ENCODE results near the gene TGFA. TPM values are rescaled to one million over a fixed set of nuclear protein-coding genes. Genes with fewer than 3 reads are reported as not detected.

The TGFA gene
- total and polyA plus RNA-seq, 2 experiments from 2014 or later = 9.2 to 17.3 TPM

DNA sequence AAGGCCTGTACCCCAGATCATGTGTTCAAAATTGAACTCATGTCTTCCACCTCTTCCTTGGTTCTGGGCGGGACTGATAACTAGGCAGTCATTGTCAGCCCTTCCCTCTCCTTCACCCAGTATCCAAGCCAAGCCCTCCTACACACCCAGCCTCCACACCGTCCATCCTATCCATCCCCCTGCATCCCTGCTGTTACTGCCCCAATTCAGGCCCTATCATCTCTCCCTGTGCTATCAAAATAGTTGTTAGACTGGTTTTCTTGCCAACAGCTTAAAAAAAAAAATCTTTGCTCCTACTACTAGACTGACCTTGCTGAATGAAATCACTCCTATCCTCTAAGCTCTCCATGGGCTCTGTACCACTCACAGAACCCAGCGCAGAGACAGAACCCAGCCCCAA, 32.8 kb downstream of the TGFA start:
- Histone ChIP-seq H3K9ac (no peak overlapping the region), H3K27me3 (replicated peaks; ENCODE audit: insufficient read depth) (no peaks in the 10 kb centered on the region), H3K4me1 (ENCODE audit: insufficient read depth) (peaks cover 33% of the 10 kb centered on the region), H3F3A (ENCODE audit: insufficient read depth) (peaks cover 23% of the 10 kb centered on the region; the same call in 1 of the 2 replicates), H2AFZ (no peak overlapping the region), H3K9me2 (ENCODE audit: insufficient read depth) (no peaks in the 10 kb centered on the region), H3K4me3 (no peak overlapping the region), H3K9me3 (ENCODE audit: low read depth) (no peaks in the 10 kb centered on the region), H4K20me1 (ENCODE audit: insufficient read depth) (no peaks in the 10 kb centered on the region), H3K79me2 (ENCODE audit: insufficient read depth) (no peaks in the 10 kb centered on the region; the same call in 1 of the 2 replicates), H3K27ac (no peak overlapping the region), H3K4me2 (ENCODE audit: unreplicated experiment) (no peak overlapping the region), H3K36me3 (ENCODE audit: low read depth) (no peaks in the 10 kb centered on the region)
- TF ChIP-seq EZH2phosphoT487 (IDR thresholded peaks at IDR 0.05; ENCODE audit: insufficient read depth, low read depth) = no peak
- 65 to 68% methylated on average over 3 of the region's 3 CpGs for WGBS, 2 experiments (ENCODE audit: low coverage in 1 of 2, low lambda C conversion rate in 2 of 2, missing lambda C conversion rate in 2 of 2)
- no peak for DNase-seq
- in situ Hi-C loops (cut with MboI) = no loop called here

DNA sequence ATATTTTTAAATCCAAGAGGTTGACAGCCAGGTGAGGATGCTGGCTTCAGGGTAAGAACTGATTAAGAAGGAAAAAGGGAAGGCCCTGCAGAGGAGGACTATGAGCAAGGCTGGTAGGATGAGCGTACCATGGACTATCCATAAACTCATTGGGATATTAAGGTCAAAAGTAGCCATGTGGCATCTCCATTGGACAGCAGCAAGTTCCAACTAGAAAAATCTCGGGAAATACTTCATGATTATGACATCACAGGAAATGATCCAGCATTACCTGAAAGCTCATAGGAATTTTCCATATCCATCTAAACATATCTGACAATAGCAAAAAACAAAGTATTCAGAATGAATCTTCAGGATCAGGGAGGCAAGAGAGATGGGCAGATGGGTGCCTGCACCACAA, 34.2 kb downstream of the TGFA start:
- Histone ChIP-seq H3K36me3 (ENCODE audit: low read depth) (no peaks in the 10 kb centered on the region), H3K9me3 (ENCODE audit: low read depth) (no peaks in the 10 kb centered on the region), H4K20me1 (ENCODE audit: insufficient read depth) (no peaks in the 10 kb centered on the region), H3K4me1 (ENCODE audit: insufficient read depth) (peaks cover 26% of the 10 kb centered on the region), H3K4me2 (ENCODE audit: unreplicated experiment) (no peak overlapping the region), H3K9me2 (ENCODE audit: insufficient read depth) (no peaks in the 10 kb centered on the region), H2AFZ (no peak overlapping the region), H3F3A (ENCODE audit: insufficient read depth) (peaks cover 23% of the 10 kb centered on the region; the same call in 1 of the 2 replicates), H3K79me2 (ENCODE audit: insufficient read depth) (no peaks in the 10 kb centered on the region; the same call in 1 of the 2 replicates), H3K4me3 (no peak overlapping the region), H3K27ac (no peak overlapping the region), H3K9ac (no peak overlapping the region), H3K27me3 (replicated peaks; ENCODE audit: insufficient read depth) (no peaks in the 10 kb centered on the region)
- in situ Hi-C loops (cut with MboI) = no loop called here
- DNase-seq = no peak
- TF ChIP-seq EZH2phosphoT487 (IDR thresholded peaks at IDR 0.05; ENCODE audit: insufficient read depth, low read depth) = no peak
- no peak for TF ChIP-seq EZH2 (IDR thresholded peaks at IDR 0.05; ENCODE audit: insufficient read depth, poor library complexity, severe bottlenecking)
- WGBS, 2 experiments (ENCODE audit: low coverage in 1 of 2, low lambda C conversion rate in 2 of 2, missing lambda C conversion rate in 2 of 2) = 78 to 79% methylated on average over 2 of the region's 2 CpGs

DNA sequence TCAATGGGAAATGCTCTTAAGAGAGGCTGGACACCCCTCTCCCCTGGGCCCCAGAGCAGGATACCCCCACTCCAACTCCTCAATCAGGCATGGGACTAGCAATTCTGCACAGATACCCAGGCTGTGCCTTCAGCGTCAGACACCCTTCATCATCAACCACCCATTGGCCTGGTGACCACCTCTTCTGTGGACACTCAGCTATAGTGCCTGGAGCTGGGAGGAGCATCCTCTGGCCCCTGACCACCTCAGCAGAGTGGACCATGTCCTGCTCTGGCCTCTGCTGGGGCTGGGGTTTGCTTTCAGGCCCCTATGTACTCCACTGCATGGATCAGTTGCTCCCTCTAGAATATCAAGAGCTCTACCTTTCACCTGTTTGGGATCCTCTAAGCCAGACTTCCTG, 35.1 kb downstream of the TGFA start:
- no peak overlapping the region for H2AFZ ChIP-seq
- no peak overlapping the region for H3K27ac ChIP-seq
- H3K36me3 ChIP-seq (ENCODE audit: low read depth) = no peaks in the 10 kb centered on the region
- no peaks in the 10 kb centered on the region; the same call in 1 of the 2 replicates for H3K79me2 ChIP-seq (ENCODE audit: insufficient read depth)
- TF ChIP-seq EZH2phosphoT487 (IDR thresholded peaks at IDR 0.05; ENCODE audit: insufficient read depth, low read depth) (no peak), EZH2 (IDR thresholded peaks at IDR 0.05; ENCODE audit: insufficient read depth, poor library complexity, severe bottlenecking) (no peak)
- in situ Hi-C loops (cut with MboI) = no loop called here
- DNase-seq = no peak
- 88 to 100% methylated on average over 1 of the region's 1 CpG for WGBS, 2 experiments (ENCODE audit: low coverage in 1 of 2, low lambda C conversion rate in 2 of 2, missing lambda C conversion rate in 2 of 2)
- H3K27me3 ChIP-seq (replicated peaks; ENCODE audit: insufficient read depth) = no peaks in the 10 kb centered on the region
- no peak overlapping the region for H3K4me2 ChIP-seq (ENCODE audit: unreplicated experiment)
- H4K20me1 ChIP-seq (ENCODE audit: insufficient read depth) = no peaks in the 10 kb centered on the region
- no peak overlapping the region for H3K4me3 ChIP-seq
- peaks cover 16% of the 10 kb centered on the region; the same call in 1 of the 2 replicates for H3F3A ChIP-seq (ENCODE audit: insufficient read depth)
- H3K4me1 ChIP-seq (ENCODE audit: insufficient read depth) = peaks cover 17% of the 10 kb centered on the region
- H3K9ac ChIP-seq = no peak overlapping the region
- H3K9me2 ChIP-seq (ENCODE audit: insufficient read depth) = no peaks in the 10 kb centered on the region
- H3K9me3 ChIP-seq (ENCODE audit: low read depth) = no peaks in the 10 kb centered on the region

DNA sequence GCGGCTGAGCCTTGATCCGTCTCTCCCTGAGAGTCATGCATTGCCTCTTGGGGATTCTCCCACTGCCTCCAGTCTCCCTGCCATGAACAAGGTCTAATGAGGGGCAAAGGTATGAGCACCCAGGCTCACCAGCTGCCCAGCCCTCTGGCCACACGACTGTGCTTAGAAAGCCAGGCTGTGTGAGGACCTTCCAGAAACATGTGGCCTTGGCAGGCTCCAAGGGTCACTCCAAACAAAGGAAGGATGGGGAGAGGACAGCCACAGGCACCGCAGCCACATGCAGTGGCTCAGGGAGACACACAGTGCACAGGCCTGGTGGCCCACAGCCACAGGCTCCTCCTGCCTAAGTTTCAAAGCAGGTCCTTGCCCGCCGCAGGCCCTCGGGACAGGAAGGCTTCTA, 35.8 kb downstream of the TGFA start:
- Histone ChIP-seq H3K27ac (no peak overlapping the region), H3K9ac (no peak overlapping the region), H4K20me1 (ENCODE audit: insufficient read depth) (no peaks in the 10 kb centered on the region), H3K27me3 (replicated peaks; ENCODE audit: insufficient read depth) (no peaks in the 10 kb centered on the region), H3K9me3 (ENCODE audit: low read depth) (no peaks in the 10 kb centered on the region), H3F3A (ENCODE audit: insufficient read depth) (peaks cover 16% of the 10 kb centered on the region; the same call in 1 of the 2 replicates), H3K4me2 (ENCODE audit: unreplicated experiment) (no peak overlapping the region), H2AFZ (no peak overlapping the region), H3K36me3 (ENCODE audit: low read depth) (no peaks in the 10 kb centered on the region), H3K4me3 (no peak overlapping the region), H3K9me2 (ENCODE audit: insufficient read depth) (no peaks in the 10 kb centered on the region), H3K4me1 (ENCODE audit: insufficient read depth) (peaks cover 16% of the 10 kb centered on the region), H3K79me2 (ENCODE audit: insufficient read depth) (no peaks in the 10 kb centered on the region; the same call in 1 of the 2 replicates)
- DNase-seq = no peak
- TF ChIP-seq EZH2phosphoT487 (IDR thresholded peaks at IDR 0.05; ENCODE audit: insufficient read depth, low read depth) = no peak
- no peak for TF ChIP-seq EZH2 (IDR thresholded peaks at IDR 0.05; ENCODE audit: insufficient read depth, poor library complexity, severe bottlenecking)
- in situ Hi-C loops (cut with MboI) = no loop called here
- 89 to 90% methylated on average over 7 of the region's 7 CpGs for WGBS, 2 experiments (ENCODE audit: low coverage in 1 of 2, low lambda C conversion rate in 2 of 2, missing lambda C conversion rate in 2 of 2)
